GM12891 (cell line): ENCODE results near the gene PNPLA7.

ENCODE experiments used
- POLR2A ChIP-seq: IDR thresholded peaks from 2 replicates; pipeline ENCODE4 v1.6.1; 2011; ENCODE audit warnings: low read depth, low read length, control low read depth
- POLR2AphosphoS5 ChIP-seq: IDR thresholded peaks from 2 replicates; pipeline ENCODE4 v1.6.1; 2011; ENCODE audit warnings: low read depth, low read length, control low read depth
- POU2F2 ChIP-seq: IDR thresholded peaks from 2 replicates; pipeline ENCODE4 v1.6.1; 2011; ENCODE audit warnings: low read depth, mild to moderate bottlenecking, control low read depth, low read length, moderate library complexity
- SPI1 ChIP-seq: IDR thresholded peaks from 2 replicates; pipeline ENCODE4 v1.6.1; 2011; ENCODE audit warnings: low read depth, low read length, control low read depth
- TAF1 ChIP-seq: IDR thresholded peaks from 2 replicates; pipeline ENCODE4 v1.6.1; 2011; ENCODE audit warnings: low read depth, low read length, control low read depth

GRCh38 chr9:137447722-137448601 lies 102.2 kb downstream of the PNPLA7 start:
- TF ChIP-seq POLR2AphosphoS5 (no peak), POLR2A (no peak), TAF1 (no peak), SPI1 (no peak), POU2F2 (no peak)
